Trophoblast cell (in vitro differentiated cells and primary cell): ENCODE results near the gene NINJ2.

Source experiments
- DNase-seq, 2 donors: peaks; one replicate each; pipeline ENCODE4 v3.0.0-alpha.2; 2016
- H2AFZ ChIP-seq: 2 replicates; pipeline ENCODE4 v1.6.1; 2013; ENCODE audit warnings: low read length, moderate library complexity, mild to moderate bottlenecking; ENCODE audit not compliant: insufficient read depth, poor library complexity
- H2AK5ac ChIP-seq: 2 replicates; pipeline ENCODE4 v1.6.1; 2013; ENCODE audit warnings: mild to moderate bottlenecking, low read length
- H2BK120ac ChIP-seq: 2 replicates; pipeline ENCODE4 v1.6.1; 2013; ENCODE audit warnings: low read length, mild to moderate bottlenecking, moderate library complexity; ENCODE audit not compliant: insufficient read depth, poor library complexity
- H2BK12ac ChIP-seq: 2 replicates; pipeline ENCODE4 v1.6.1; 2013; ENCODE audit warnings: mild to moderate bottlenecking, low read length, moderate library complexity
- H2BK5ac ChIP-seq: 2 replicates; pipeline ENCODE4 v1.6.1; 2013; ENCODE audit warnings: low read length, low read depth, moderate library complexity, mild to moderate bottlenecking; ENCODE audit not compliant: poor library complexity
- H3K14ac ChIP-seq: 2 replicates; pipeline ENCODE4 v1.6.1; 2013; ENCODE audit warnings: mild to moderate bottlenecking, low read length
- H3K18ac ChIP-seq: 2 replicates; pipeline ENCODE4 v1.6.1; 2013; ENCODE audit warnings: mild to moderate bottlenecking, low read length
- H3K23ac ChIP-seq: 2 replicates; pipeline ENCODE4 v1.6.1; 2013; ENCODE audit warnings: low read length
- H3K27ac ChIP-seq: 2 replicates; pipeline ENCODE4 v1.5.1; 2013; ENCODE audit warnings: low read depth, mild to moderate bottlenecking, inconsistent platforms, low read length, moderate library complexity
- H3K27me3 ChIP-seq: 2 replicates; pipeline ENCODE4 v1.6.1; 2013; ENCODE audit warnings: inconsistent platforms, mild to moderate bottlenecking, low read length, moderate library complexity; ENCODE audit not compliant: insufficient read depth
- H3K36me3 ChIP-seq, 2 experiments: 1 replicate in 1 of 2; 2 replicates in 1 of 2; pipeline ENCODE4 v1.6.1; 2013; ENCODE audit warnings: low read length in 2 of 2, mild to moderate bottlenecking in 2 of 2, moderate library complexity in 1 of 2; ENCODE audit not compliant: insufficient read depth in 2 of 2, control insufficient read depth in 1 of 2
- H3K4ac ChIP-seq: 2 replicates; pipeline ENCODE4 v1.6.1; 2013; ENCODE audit warnings: low read depth, mild to moderate bottlenecking, low read length, moderate library complexity
- H3K4me1 ChIP-seq, 2 experiments: 1 replicate in 1 of 2; 2 replicates in 1 of 2; pipeline ENCODE4 v1.6.1; 2013; ENCODE audit warnings: low read length in 2 of 2, mild to moderate bottlenecking in 2 of 2, moderate library complexity in 1 of 2; ENCODE audit not compliant: insufficient read depth in 2 of 2, control insufficient read depth in 1 of 2
- H3K4me2 ChIP-seq: 2 replicates; pipeline ENCODE4 v1.6.1; 2013; ENCODE audit warnings: inconsistent platforms, mild to moderate bottlenecking, low read length, moderate library complexity
- H3K4me3 ChIP-seq: 2 replicates; pipeline ENCODE4 v1.5.1; 2013; ENCODE audit warnings: mild to moderate bottlenecking, low read depth, low read length, inconsistent platforms
- H3K79me1 ChIP-seq: one replicate; pipeline ENCODE4 v1.6.1; 2013; ENCODE audit warnings: low read length
- H3K79me2 ChIP-seq: 2 replicates; pipeline ENCODE4 v1.6.1; 2013; ENCODE audit warnings: low read length, mild to moderate bottlenecking; ENCODE audit not compliant: control insufficient read depth, insufficient read depth, poor library complexity
- H3K9ac ChIP-seq: 2 replicates; pipeline ENCODE4 v1.6.1; 2013; ENCODE audit warnings: mild to moderate bottlenecking, low read length
- H3K9me3 ChIP-seq: 2 replicates; pipeline ENCODE4 v1.6.1; 2013; ENCODE audit warnings: low read depth, mild to moderate bottlenecking, control low read depth, inconsistent platforms, low read length; ENCODE audit not compliant: insufficient read depth
- H4K12ac ChIP-seq: 2 replicates; pipeline ENCODE4 v1.6.1; 2013; ENCODE audit warnings: low read depth, mild to moderate bottlenecking, low read length, moderate library complexity
- H4K8ac ChIP-seq: 2 replicates; pipeline ENCODE4 v1.6.1; 2013; ENCODE audit warnings: low read depth, mild to moderate bottlenecking, low read length, moderate library complexity
- H4K91ac ChIP-seq: one replicate; pipeline ENCODE4 v1.6.1; 2013; ENCODE audit warnings: low read depth, mild to moderate bottlenecking, low read length, moderate library complexity
- whole genome bisulfite sequencing: extraction: QIAGEN DNeasy Blood & Tissue Kit; methylation state at CpG from one replicate; pipeline ENCODE4 v1.1.7; 2013; ENCODE audit warnings: missing lambda C conversion rate; ENCODE audit not compliant: insufficient read length, insufficient coverage; ENCODE audit errors: extremely low coverage; 5-methylcytosine and 5-hydroxymethylcytosine counted together

The NINJ2 gene

DNA sequence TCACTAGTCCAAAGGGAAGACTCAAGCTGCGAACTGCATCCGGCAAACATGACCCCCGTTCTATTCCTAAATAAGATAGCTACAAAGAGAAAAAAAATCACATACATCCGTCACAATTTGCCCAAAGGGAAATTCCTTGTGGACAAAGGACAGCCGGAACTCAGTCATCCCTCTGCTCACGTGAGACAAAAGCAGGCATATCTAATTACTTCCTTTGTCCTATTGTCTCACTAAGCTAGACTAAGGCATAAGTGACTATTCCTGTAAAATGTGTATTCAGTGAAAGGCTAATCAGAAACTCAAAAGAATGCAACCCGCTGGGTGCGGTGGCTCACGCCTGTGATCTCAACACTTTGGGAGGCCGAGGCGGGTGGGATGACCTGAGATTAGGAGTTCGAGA is 27.2 kb upstream of the NINJ2 start:
- Histone ChIP-seq H3K14ac (no peak overlapping the region), H3K4me2 (no peak overlapping the region), H3K27me3 (no peaks in the 10 kb centered on the region), H3K4ac (no peak overlapping the region), H3K4me1 (peaks cover 0 to 2% of the 10 kb centered on the region in 2 experiments), H3K79me1 (no peaks in the 10 kb centered on the region), H3K9ac (no peak overlapping the region), H3K36me3 (peaks cover 0 to 2% of the 10 kb centered on the region in 2 experiments), H4K12ac (no peak overlapping the region), H2AK5ac (no peak overlapping the region), H3K4me3 (no peak overlapping the region), H2BK12ac (no peak overlapping the region), H2BK120ac (no peak overlapping the region), H3K27ac (no peak overlapping the region), H2BK5ac (no peak overlapping the region), H2AFZ (no peak overlapping the region), H4K91ac (no peak overlapping the region), H3K79me2 (no peaks in the 10 kb centered on the region), H3K23ac (no peak overlapping the region), H4K8ac (no peak overlapping the region), H3K18ac (no peak overlapping the region), H3K9me3 (peaks cover 7% of the 10 kb centered on the region)
- WGBS = no CpG with 5 or more reads among the region's 12 CpGs
- DNase-seq = no peak

DNA sequence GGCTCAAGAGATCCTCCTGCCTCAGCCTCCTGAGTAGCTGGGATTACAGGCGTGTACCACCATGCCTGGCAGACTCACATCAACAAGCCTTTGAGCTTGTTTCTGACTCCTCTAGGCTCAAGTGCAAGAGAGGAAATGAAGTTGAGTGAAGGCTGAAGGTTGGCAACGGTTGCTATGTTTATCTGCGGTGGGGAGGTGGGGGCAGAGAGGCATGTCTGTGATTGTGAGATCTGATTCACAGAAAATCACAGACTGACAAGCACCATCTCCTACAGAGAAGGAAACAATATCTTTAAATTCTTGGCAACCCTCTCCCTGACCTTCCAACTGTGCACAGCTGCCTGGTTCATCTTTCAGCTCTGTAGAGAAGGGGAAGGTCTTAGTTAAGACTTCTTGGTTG is 22.1 kb upstream of the NINJ2 start:
- H3K9ac ChIP-seq = no peak overlapping the region
- DNase-seq = no peak

GRCh38 chr12:684416-684815 is 21.2 kb upstream of the NINJ2 start:
- Histone ChIP-seq H3K9me3 (no peaks in the 10 kb centered on the region), H3K79me2 (no peaks in the 10 kb centered on the region), H2AK5ac (no peak overlapping the region), H3K18ac (no peak overlapping the region), H2BK12ac (no peak overlapping the region), H2AFZ (no peak overlapping the region), H4K12ac (no peak overlapping the region), H3K4me2 (no peak overlapping the region), H4K91ac (no peak overlapping the region), H2BK5ac (no peak overlapping the region), H3K23ac (no peak overlapping the region), H3K14ac (no peak overlapping the region), H3K36me3 (no peaks in the 10 kb centered on the region), H2BK120ac (no peak overlapping the region), H3K27me3 (no peaks in the 10 kb centered on the region), H4K8ac (no peak overlapping the region), H3K79me1 (no peaks in the 10 kb centered on the region), H3K27ac (no peak overlapping the region), H3K4me1 (peaks cover 0 to 2% of the 10 kb centered on the region in 2 experiments), H3K9ac (no peak overlapping the region), H3K4me3 (no peak overlapping the region), H3K4ac (no peak overlapping the region)
- no CpG with 5 or more reads among the region's 4 CpGs for WGBS
- no peak for DNase-seq

More for the DNA sequence above, 22.1 kb upstream of the NINJ2 start:
- Histone ChIP-seq H3K14ac (no peak overlapping the region), H4K12ac (no peak overlapping the region), H3K23ac (no peak overlapping the region), H2AFZ (no peak overlapping the region), H4K8ac (no peak overlapping the region), H2AK5ac (no peak overlapping the region), H3K79me1 (no peaks in the 10 kb centered on the region), H3K9me3 (no peaks in the 10 kb centered on the region), H3K36me3 (no peaks in the 10 kb centered on the region), H3K4me1 (peaks cover 0 to 2% of the 10 kb centered on the region in 2 experiments), H3K4me2 (no peak overlapping the region), H2BK120ac (no peak overlapping the region), H3K27ac (no peak overlapping the region), H3K27me3 (no peaks in the 10 kb centered on the region), H2BK12ac (no peak overlapping the region), H2BK5ac (no peak overlapping the region), H3K4me3 (no peak overlapping the region), H4K91ac (no peak overlapping the region), H3K18ac (no peak overlapping the region), H3K4ac (no peak overlapping the region), H3K79me2 (no peaks in the 10 kb centered on the region)
- WGBS = no CpG with 5 or more reads among the region's 3 CpGs

DNA sequence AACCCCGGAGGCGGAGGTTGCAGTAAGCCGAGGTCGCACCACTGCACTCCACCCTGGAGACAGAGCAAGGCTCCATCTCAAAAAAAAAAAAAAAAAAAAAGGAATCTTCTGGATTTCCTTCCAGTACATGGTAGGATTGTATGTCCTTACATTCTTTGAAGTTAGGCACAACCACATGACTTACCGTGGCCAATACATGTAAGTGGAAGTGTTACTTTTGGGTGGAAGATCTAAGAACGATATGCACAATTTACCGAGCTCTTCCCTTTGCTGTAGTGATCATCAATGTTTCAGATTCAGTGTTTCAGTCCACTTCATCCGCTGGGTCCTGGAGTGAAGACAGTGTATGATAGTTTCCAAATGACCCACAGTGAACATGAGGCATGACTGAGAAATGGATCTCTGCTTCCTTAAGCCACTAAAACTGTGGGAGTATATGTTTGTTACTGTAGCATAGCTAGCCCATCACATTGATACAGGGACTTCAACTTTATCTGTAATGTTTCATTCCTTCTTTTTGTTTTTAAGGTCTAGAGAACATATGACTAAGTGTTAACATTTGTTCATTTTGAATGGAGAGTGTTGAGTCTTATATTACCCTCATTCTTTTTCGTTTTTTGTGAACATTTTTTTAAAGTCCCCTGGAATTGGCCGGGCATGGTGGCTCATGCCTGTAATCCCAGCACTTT is 18.5 kb upstream of the NINJ2 start:
- WGBS = no CpG with 5 or more reads among the region's 10 CpGs
- H3K4ac ChIP-seq = no peak overlapping the region
- H4K91ac ChIP-seq = no peak overlapping the region
- no peak overlapping the region for H2BK5ac ChIP-seq
- no peak overlapping the region for H3K9ac ChIP-seq
- H3K23ac ChIP-seq = no peak overlapping the region
- no peak overlapping the region for H2BK12ac ChIP-seq
- H3K27ac ChIP-seq = no peak overlapping the region
- no peak overlapping the region for H4K8ac ChIP-seq
- H2AK5ac ChIP-seq = no peak overlapping the region
- H3K9me3 ChIP-seq = no peaks in the 10 kb centered on the region
- H3K79me2 ChIP-seq = no peaks in the 10 kb centered on the region
- H2AFZ ChIP-seq = no peak overlapping the region
- H3K18ac ChIP-seq = no peak overlapping the region
- no peak for DNase-seq
- no peak overlapping the region for H3K14ac ChIP-seq
- no peaks in the 10 kb centered on the region for H3K27me3 ChIP-seq
- no peak overlapping the region for H3K4me2 ChIP-seq
- no peak overlapping the region for H2BK120ac ChIP-seq
- no peaks in the 10 kb centered on the region for H3K79me1 ChIP-seq
- H3K4me1 ChIP-seq = no peaks in the 10 kb centered on the region
- no peaks in the 10 kb centered on the region for H3K36me3 ChIP-seq
- H3K4me3 ChIP-seq = no peak overlapping the region
- no peak overlapping the region for H4K12ac ChIP-seq
